CD4-positive, alpha-beta T cell treated with Interferon alpha-2 for 1 hour (primary cell): ENCODE data around the gene ZDHHC8.

Experiments
- DNase-seq, 2 donors: peaks; one replicate each; pipeline ENCODE4 v3.0.0-alpha.2; 2020 to 2022

The ZDHHC8 gene

GRCh38 chr22:20181194-20181883 is 49.7 kb downstream of the ZDHHC8 start:
- DNase-seq: no peak

- DNase-seq: no peak
Measured at GRCh38 chr22:20181884-20182236, 50.3 kb downstream of the ZDHHC8 start.

- no peak for DNase-seq
Measured at GRCh38 chr22:20182365-20182764, 50.8 kb downstream of the ZDHHC8 start.

GRCh38 chr22:20183101-20183500 is 51.5 kb downstream of the ZDHHC8 start:
- DNase-seq: no peak

DNA sequence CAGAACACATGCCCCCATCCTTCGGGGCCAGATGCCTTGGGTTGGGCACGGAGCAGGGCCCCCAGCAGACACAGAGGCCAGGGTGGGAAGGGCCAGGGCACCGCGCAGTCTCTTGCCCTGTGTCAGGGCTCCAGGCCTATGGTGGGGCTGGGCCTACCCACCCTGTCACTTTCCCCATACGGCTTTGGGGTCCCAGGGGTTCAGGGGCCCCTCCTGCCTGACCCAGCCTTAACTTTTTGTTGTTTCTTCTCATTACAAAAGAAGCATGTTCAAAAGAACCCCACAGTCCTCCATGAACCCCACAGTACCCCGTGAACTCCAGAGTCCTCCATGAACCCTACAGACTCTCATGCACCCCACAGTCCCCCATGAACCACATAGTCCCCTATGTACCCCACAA is 52.2 kb downstream of the ZDHHC8 start:
- no peak for DNase-seq

DNA sequence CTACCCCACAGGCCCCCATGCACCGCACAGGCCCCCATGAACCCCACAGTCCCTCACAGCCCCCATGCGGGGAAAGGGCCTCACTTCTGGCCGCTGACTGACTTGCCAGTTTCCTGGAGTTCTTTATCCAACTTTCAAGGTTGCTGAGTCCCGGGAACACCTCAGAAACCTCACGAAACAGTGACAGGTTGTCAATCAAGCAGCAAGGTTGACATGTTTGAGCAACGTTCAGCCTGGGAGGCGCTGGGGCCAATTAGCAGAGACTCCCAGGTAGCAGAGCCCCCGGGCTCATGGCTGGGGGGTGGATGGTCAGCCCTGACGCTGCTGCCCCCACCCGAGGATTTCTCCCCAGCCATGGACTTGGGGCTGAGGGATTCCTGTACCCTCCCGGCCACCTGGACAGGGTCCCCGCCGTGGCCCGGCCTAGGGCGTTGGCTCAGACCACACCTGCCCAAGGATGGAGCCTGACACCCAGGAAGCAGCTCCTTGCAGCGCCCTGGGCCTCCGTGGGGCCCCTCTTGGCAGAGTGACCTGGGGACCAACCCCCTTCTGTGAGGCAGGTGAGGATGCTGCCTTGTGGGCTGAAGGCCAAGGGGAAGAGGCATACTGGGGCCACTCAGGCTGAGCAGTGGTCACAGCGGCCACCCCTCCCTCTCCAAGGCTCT is 53.0 kb downstream of the ZDHHC8 start:
- no peak for DNase-seq

GRCh38 chr22:20185750-20186149 is 54.1 kb downstream of the ZDHHC8 start:
- DNase-seq: no peak

DNA sequence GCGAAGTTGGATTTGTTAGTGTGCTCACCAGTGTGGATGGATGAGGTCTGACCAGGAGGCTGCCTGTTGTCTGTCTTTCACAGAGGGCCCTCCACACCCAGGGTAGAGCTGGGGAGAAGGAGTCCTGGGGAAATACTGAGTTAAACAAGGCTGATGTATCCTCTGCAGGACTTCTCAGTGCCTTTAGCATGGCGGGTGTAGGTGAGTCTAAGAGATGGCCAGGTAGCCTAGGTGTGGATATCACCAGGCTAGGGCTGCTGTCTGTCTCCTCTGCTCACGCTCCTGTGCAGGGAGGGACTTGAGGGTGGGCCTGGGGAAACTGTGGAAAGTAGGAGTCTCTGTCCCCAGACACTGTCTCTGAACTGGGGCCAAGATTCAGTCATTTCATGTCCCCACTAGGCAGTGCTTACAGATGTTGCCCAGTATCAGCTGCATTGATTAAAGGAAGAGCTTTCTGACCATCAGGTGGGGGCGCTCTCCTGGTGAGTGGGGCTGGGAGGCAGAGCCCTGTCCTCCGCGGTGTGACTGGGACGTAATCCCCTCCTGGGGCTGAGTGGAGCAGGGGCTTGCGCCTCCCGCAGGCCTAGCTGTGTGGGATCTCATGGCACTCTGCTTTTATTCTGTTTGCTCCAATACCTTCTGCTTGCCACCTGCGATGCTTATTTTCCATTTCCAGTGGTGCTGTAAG is 54.7 kb downstream of the ZDHHC8 start:
- no peak for DNase-seq

- DNase-seq: no peak
Measured at GRCh38 chr22:20186871-20187546, 55.4 kb downstream of the ZDHHC8 start.

- no peak for DNase-seq
Measured at GRCh38 chr22:20187777-20188566, 56.4 kb downstream of the ZDHHC8 start.

- DNase-seq: no peak
Measured at GRCh38 chr22:20188567-20188877, 56.9 kb downstream of the ZDHHC8 start.

DNA sequence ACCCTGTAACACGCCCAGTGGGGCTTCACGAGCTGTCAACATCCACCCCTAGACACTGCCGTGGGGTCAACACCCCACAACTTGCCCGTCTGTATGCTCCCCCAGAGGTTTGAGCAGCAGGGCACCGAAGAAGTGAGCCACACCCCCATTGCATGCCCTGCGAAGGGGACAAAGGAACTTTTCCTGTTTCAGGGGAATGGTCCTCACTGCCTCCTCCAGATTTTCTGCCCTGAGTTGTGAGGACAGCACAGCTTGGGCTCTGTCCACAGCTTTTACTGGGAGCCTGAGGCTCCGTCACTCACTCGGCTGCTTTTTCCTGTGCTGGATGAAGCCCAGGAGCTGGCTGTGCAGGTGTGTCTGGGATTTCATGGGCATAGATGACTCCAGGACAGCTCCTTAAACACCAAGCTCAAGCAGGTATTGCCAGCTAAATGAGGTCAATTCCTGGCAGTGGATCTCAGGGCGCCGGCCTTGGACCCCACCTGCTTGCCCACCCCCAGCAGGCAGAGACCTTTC is 59.5 kb downstream of the ZDHHC8 start:
- DNase-seq: no peak

DNA sequence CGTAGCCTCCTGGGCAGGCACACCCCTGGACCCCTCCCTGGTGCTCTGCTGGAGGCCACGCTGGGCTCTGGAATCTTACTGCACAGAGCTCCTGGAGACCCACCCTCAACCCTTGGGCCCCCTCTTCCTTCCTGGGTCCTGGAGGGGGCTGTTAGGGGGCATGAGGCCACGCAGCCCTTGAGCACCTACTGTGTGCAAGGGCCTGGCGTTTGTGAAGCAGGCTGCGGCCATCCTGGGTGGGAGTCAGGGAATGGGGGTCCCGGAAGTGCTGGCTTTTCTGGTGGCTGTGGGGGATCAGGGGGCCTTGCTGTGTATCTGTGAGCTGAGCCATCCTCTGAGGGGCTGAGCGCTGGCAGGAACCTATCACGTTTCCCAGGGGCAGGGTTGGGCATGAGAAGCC is 60.2 kb downstream of the ZDHHC8 start:
- DNase-seq: no peak

DNA sequence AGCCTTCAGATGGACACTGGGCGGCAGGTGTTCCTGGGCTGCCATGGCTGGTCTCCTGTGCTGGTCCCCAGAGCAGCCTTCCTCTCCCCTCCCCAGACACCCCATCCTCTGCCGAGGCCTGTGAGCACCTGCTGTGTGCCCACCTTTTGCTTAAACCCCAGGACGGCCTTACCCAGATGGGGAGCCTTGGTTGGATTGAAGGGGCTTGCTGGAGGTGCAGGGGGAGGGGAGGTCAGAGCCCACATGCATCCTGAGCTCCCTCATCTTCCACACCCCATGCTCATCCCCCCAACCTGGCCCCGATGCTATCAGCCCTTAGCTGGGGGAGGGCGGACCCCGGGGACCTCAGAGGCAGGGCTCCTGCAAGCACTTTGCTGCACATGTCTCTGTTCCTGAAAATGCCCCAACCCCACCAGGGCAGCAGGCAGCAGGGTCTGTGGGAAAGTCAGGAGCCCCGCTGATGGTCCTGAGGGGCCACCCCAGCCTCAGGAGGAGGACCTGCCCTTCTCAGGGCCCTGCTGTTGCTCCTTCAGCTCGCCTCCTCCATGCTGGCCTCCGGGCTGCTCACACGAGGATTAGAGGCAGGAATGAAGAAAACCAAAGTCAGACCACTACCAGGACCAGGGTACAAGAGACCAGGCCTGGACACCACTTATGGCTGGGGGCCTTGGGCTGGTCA is 60.8 kb downstream of the ZDHHC8 start:
- DNase-seq: no peak

DNA sequence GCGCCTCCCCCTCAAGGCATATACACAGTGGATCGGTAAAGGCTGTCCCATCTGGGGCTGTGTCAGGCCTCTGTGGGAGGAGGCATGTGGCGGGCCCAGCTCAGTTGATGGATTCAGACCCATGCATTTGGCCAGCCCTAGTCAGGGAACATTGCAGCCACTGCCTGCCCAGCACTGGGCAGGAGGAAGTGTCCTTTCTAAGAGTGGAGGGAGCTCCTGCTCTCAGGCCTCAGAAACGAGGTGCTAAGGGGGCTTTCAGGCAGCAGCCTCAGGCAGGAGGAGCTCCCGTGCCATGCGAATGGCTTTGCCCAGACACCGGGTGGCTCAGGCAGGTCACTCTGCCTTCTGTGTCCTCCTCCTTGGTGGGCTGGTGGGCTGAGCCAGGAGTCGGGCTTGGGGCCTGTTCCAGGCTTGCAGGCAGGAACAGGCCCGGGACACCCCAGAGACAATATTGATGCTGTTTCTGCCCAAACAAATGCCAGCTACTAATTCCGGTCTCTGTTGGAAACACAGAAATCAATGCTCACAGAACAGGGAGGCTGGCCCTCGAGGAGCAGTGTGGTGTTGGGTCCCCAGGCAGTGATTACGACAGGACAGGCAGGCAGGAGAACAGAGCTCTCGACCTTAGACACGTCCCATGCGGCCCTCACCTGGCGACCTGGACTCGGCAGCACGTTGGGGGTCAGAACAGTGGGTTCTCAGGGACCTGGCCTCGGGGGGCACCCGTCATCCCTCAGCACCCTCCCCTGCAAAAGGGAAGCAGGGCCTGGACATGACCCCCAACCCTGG is 61.6 kb downstream of the ZDHHC8 start:
- no peak for DNase-seq

DNA sequence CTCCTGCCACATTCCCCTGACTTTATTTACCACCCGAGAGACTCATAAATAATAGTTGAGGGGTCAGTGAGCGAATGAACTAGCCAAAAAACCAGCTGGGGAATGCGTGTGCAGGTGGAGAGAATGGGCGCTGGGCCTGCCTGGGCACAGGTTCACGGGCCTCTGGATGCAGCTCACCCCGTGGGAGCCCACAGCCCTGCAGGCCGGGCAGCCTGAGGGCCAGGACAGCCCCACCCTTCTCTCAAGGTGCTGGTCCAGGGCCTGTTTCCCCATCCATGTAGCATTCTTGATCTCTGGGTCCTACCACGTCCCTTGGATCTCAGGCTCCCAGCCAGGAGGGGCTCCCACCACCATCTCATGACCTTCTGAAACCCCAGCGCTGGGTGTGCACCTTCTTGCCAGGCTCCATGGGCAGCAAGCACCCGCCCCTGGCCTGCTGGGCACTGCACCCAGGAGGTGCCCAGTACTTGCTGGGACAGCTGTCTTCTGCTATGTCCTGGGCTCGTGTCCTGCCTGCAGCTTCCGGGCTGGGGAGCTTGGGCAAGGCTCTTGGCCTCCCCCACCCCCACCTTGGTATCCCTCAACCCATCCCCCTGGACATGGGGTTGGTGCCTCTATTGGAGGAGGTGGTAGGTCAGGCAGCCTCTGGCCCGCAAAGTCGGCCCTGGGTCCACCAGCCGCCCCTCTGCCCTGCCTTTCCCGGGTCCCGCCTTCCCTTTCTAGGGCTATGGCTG is 62.3 kb downstream of the ZDHHC8 start:
- no peak for DNase-seq

DNA sequence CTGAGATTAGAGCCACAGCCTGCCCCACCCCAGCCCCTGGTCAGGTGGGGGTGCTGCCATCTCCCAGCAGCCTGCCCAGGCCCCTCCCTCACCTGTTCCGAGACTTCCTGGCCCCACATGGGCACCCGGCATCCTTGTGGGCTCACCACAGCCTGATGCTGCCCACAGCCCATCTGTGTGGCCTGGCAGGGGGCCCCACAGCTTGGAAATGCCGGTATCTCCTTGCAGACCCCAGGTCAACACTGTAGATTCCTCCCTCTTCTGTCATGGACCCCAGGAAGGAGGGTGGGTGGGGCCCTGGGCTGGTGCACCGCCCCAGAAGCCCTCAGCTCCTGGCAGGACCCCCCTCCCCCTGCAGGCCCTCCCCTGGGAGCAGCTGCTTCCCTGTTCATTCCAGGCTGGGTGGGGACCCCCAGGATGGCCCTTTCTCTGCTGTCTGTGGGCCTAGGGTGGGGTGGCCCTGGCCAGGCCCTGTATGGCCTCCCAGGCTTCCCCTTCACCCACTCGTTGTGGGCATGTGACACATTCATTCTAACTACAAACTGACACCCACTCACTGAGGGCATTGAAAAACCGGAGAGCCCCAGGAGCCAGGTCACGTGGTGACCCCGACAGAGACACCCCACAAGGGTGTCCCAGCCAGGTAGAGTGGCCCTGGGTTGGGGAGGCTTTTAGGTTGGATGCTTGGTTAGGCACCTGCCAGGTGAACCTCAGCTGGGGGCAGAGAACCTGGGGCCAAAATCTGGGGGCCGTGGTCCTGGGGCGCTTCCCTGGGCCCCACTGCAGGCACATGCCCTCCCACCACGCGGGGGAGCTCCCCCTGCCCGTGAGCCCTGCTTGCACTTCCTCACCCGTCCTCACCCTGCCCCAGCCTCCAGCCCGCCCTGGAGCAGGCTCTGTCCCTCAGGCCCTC is 63.3 kb downstream of the ZDHHC8 start:
- DNase-seq: no peak

- no peak for DNase-seq
Measured at GRCh38 chr22:20196094-20196842, 64.7 kb downstream of the ZDHHC8 start.
